Astrocyte (in vitro differentiated cells and primary cell): ENCODE results near the gene ITGB1BP2. TPM values are rescaled to one million over a fixed set of nuclear protein-coding genes. Genes with fewer than 3 reads are reported as not detected.
"Not testable (repeated sequence)": the region's sequence is repeated elsewhere in the genome, so short reads cannot be mapped to it uniquely, and the experiment has no call there.

Experiments used
- DNase-seq: peaks from one replicate; pipeline ENCODE4 v3.0.0-alpha.2; 2010; ENCODE audit warnings: low read depth
- FAIRE-seq: peaks from 2 replicates; lab custom pipeline; 2011; peaks lifted over from hg19 to GRCh38; lab: Jason Lieb, UNC
- H2AFZ ChIP-seq: 2 replicates; pipeline ENCODE4 v1.6.0; 2012; ENCODE audit warnings: low read depth, low read length, inconsistent platforms
- H3K27ac ChIP-seq: 2 replicates; pipeline ENCODE4 v1.5.1; 2011; ENCODE audit warnings: low read depth, low read length, inconsistent platforms
- H3K27me3 ChIP-seq: 2 replicates; pipeline ENCODE4 v1.6.0; 2011; ENCODE audit warnings: low read length, inconsistent platforms; ENCODE audit not compliant: insufficient read depth
- H3K36me3 ChIP-seq: 2 replicates; pipeline ENCODE4 v1.5.1; 2011; ENCODE audit warnings: low read length, inconsistent platforms; ENCODE audit not compliant: insufficient read depth
- H3K4me1 ChIP-seq: 2 replicates; pipeline ENCODE4 v1.5.1; 2011; ENCODE audit warnings: low read length, inconsistent platforms; ENCODE audit not compliant: insufficient read depth
- H3K4me2 ChIP-seq: 2 replicates; pipeline ENCODE4 v1.6.0; 2012; ENCODE audit warnings: low read length, inconsistent platforms
- H3K4me3 ChIP-seq: 2 replicates; pipeline ENCODE4 v1.5.1; 2011; ENCODE audit warnings: low read depth, mild to moderate bottlenecking, low read length, inconsistent platforms; ENCODE audit not compliant: insufficient read depth
- H3K79me2 ChIP-seq: 2 replicates; pipeline ENCODE4 v1.6.0; 2012; ENCODE audit warnings: mild to moderate bottlenecking, low read length, inconsistent platforms; ENCODE audit not compliant: insufficient read depth
- H3K9ac ChIP-seq: 2 replicates; pipeline ENCODE4 v1.6.0; 2012; ENCODE audit warnings: mild to moderate bottlenecking, low read length, inconsistent platforms
- H3K9me3 ChIP-seq: 2 replicates; pipeline ENCODE4 v1.5.1; 2012; ENCODE audit warnings: low read depth, mild to moderate bottlenecking, low read length, inconsistent platforms; ENCODE audit not compliant: insufficient read depth
- H4K20me1 ChIP-seq: 2 replicates; pipeline ENCODE4 v1.6.0; 2012; ENCODE audit warnings: low read length, inconsistent platforms; ENCODE audit not compliant: insufficient read depth
- H3K27ac Mint-ChIP-seq: one replicate; pipeline ENCODE4 v1.8.0; 2021; ENCODE audit warnings: mild to moderate bottlenecking, mixed read lengths; ENCODE audit not compliant: unreplicated experiment
- H3K27me3 Mint-ChIP-seq: one replicate; pipeline ENCODE4 v1.8.0; 2021; ENCODE audit warnings: low read depth, mixed read lengths; ENCODE audit not compliant: unreplicated experiment
- H3K36me3 Mint-ChIP-seq: one replicate; pipeline ENCODE4 v1.8.0; 2021; ENCODE audit warnings: low read depth, mixed read lengths; ENCODE audit not compliant: unreplicated experiment
- H3K4me1 Mint-ChIP-seq: one replicate; pipeline ENCODE4 v1.8.0; 2021; ENCODE audit warnings: low read depth, mixed read lengths; ENCODE audit not compliant: unreplicated experiment
- H3K4me3 Mint-ChIP-seq: one replicate; pipeline ENCODE4 v1.8.0; 2021; ENCODE audit warnings: mild to moderate bottlenecking, moderate library complexity, mixed read lengths; ENCODE audit not compliant: unreplicated experiment
- H3K9me3 Mint-ChIP-seq: one replicate; pipeline ENCODE4 v1.8.0; 2021; ENCODE audit warnings: mild to moderate bottlenecking, mixed read lengths; ENCODE audit not compliant: unreplicated experiment
- EZH2 ChIP-seq: IDR thresholded peaks from 2 replicates; pipeline ENCODE4 v1.6.1; 2012; ENCODE audit warnings: mild to moderate bottlenecking, low read length, inconsistent platforms; ENCODE audit not compliant: insufficient read depth
- total RNA-seq: library from RNA; stranded (reverse); gene quantifications from 2 replicates; pipeline ENCODE4 v1.2.1, GENCODE V29; 2021
- TF ChIP-seq, protein P1 (sequence below): IDR thresholded peaks from 2 replicates; pipeline ENCODE4 v1.5.1; 2011; ENCODE audit warnings: low read depth, mild to moderate bottlenecking, inconsistent platforms, low read length, moderate library complexity; ENCODE audit not compliant: insufficient read depth

The ITGB1BP2 gene
- total RNA-seq, 1 donor from 2014 or later: 3.2 TPM

DNA sequence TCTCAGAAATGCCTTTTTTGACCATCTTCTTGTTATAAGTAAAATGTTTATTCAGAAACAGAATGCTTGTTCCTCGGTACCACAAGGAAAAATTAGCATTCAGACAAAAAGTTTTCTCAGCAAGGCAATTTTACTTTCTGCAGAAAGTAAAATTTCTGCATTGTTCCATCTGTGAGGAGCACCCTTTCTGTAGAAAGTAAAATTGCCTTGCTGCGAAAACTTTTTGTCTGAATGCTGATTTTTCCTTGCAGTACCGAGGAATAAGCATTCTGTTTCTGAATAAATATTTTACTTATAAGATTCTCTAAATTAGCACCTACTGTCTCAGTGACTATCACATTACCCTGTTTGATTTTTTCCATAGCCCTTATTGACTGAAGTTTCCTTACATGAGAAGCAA, 24.8 kb downstream of the ITGB1BP2 start:
- H3K9me3 Mint-ChIP-seq: no peaks in the 10 kb centered on the region
- no peak overlapping the region for H3K4me2 ChIP-seq

DNA sequence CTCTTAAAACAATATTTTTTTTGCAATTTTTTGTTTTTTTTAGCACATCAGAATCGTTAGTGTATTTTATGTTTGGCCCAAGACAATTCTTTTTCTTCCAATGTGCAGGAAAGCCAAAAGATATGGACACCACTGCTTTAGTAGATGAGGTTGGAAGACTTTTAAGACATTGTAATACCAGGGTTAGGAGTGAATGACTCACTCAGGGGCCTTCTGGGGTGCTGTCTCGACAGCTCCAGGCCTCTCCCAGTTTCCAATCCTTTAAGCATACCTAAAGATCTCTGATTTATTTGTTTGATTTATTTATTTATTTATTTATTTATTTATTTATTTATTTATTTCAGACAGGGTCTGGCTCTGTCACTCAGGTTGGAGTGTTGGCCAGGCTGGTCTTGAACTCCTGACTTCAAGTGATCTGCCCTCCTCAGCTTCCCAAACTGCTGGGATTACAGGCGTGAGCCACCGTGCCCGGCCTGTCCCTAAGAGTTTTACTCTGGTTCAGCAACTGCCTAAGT, 47.7 kb downstream of the ITGB1BP2 start:
- not testable (repeated sequence) for H3K4me1 ChIP-seq, H3K9me3 ChIP-seq, H3K36me3 ChIP-seq, H3K4me1 Mint-ChIP-seq, H3K9ac ChIP-seq, H3K4me2 ChIP-seq, H3K27me3 ChIP-seq, H3K4me3 ChIP-seq, H3K9me3 Mint-ChIP-seq, H2AFZ ChIP-seq, DNase-seq, H3K27ac ChIP-seq, H4K20me1 ChIP-seq, H3K27me3 Mint-ChIP-seq, H3K27ac Mint-ChIP-seq, H3K36me3 Mint-ChIP-seq, H3K79me2 ChIP-seq, H3K4me3 Mint-ChIP-seq
- FAIRE-seq: peak; percentile 5

More for the DNA sequence above, 24.8 kb downstream of the ITGB1BP2 start:
- H3K9ac ChIP-seq: no peak overlapping the region
- no peaks in the 10 kb centered on the region for H3K4me1 Mint-ChIP-seq
- no peaks in the 10 kb centered on the region for H3K36me3 ChIP-seq
- DNase-seq (no peak), FAIRE-seq (no peak)
- peaks cover 12% of the 10 kb centered on the region for H3K36me3 Mint-ChIP-seq
- H4K20me1 ChIP-seq: no peaks in the 10 kb centered on the region
- no peak overlapping the region for H3K27ac ChIP-seq
- TF ChIP-seq, protein P1, sequence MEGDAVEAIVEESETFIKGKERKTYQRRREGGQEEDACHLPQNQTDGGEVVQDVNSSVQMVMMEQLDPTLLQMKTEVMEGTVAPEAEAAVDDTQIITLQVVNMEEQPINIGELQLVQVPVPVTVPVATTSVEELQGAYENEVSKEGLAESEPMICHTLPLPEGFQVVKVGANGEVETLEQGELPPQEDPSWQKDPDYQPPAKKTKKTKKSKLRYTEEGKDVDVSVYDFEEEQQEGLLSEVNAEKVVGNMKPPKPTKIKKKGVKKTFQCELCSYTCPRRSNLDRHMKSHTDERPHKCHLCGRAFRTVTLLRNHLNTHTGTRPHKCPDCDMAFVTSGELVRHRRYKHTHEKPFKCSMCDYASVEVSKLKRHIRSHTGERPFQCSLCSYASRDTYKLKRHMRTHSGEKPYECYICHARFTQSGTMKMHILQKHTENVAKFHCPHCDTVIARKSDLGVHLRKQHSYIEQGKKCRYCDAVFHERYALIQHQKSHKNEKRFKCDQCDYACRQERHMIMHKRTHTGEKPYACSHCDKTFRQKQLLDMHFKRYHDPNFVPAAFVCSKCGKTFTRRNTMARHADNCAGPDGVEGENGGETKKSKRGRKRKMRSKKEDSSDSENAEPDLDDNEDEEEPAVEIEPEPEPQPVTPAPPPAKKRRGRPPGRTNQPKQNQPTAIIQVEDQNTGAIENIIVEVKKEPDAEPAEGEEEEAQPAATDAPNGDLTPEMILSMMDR: no peak
- no peak for TF ChIP-seq EZH2
- no peaks in the 10 kb centered on the region for H3K27me3 Mint-ChIP-seq
- H3K9me3 ChIP-seq: no peaks in the 10 kb centered on the region
- no peak overlapping the region for H3K4me3 ChIP-seq
- no peak overlapping the region for H3K27ac Mint-ChIP-seq
- no peak overlapping the region for H2AFZ ChIP-seq
- H3K79me2 ChIP-seq: no peaks in the 10 kb centered on the region
- no peaks in the 10 kb centered on the region for H3K4me1 ChIP-seq
- no peaks in the 10 kb centered on the region for H3K27me3 ChIP-seq
- H3K4me3 Mint-ChIP-seq: no peak overlapping the region

DNA sequence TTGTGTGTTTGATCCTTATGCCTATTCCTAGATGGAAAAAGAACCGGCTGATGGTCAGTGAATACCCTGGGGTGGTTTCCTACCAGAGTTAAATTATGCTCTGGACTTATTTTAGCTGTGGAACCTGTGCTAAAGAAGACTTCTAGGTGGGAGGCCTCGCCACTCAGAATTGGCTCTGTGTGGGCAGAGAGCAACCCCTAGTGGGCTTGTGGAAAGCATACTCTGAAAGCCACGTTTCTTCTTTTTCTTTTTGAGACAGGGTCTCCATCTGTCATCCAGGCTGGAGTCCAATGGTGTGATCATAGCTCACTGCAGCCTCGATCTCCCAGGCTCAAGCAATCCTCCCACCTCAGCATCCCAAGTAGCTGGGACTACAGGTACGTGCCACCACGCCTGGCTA, 48.3 kb downstream of the ITGB1BP2 start:
- not testable (repeated sequence) for H3K36me3 Mint-ChIP-seq, H3K27me3 Mint-ChIP-seq, H3K79me2 ChIP-seq, H3K36me3 ChIP-seq, H3K9ac ChIP-seq, H2AFZ ChIP-seq, H3K27ac Mint-ChIP-seq, H3K9me3 Mint-ChIP-seq, H3K9me3 ChIP-seq, H3K4me1 ChIP-seq, H3K27me3 ChIP-seq, H3K4me1 Mint-ChIP-seq, H3K27ac ChIP-seq, H3K4me3 ChIP-seq, H4K20me1 ChIP-seq, DNase-seq, H3K4me2 ChIP-seq, FAIRE-seq, H3K4me3 Mint-ChIP-seq

GRCh38 chrX:71352439-71352838, 50.9 kb downstream of the ITGB1BP2 start:
- H3K36me3 ChIP-seq, H3K36me3 Mint-ChIP-seq, H4K20me1 ChIP-seq, FAIRE-seq, H3K27ac Mint-ChIP-seq, H3K9ac ChIP-seq, H3K9me3 ChIP-seq, H3K27me3 ChIP-seq, H3K4me3 ChIP-seq, H3K4me1 ChIP-seq, DNase-seq, H3K79me2 ChIP-seq, H3K4me3 Mint-ChIP-seq, H3K4me1 Mint-ChIP-seq, H3K27me3 Mint-ChIP-seq, H3K27ac ChIP-seq, H2AFZ ChIP-seq, H3K4me2 ChIP-seq, H3K9me3 Mint-ChIP-seq: not testable (repeated sequence)

Other genes with a start within 250 kb of the ITGB1BP2 start
- 70.8 and 76.6 TPM in 2 replicates for gene SNX12, start 233.4 kb upstream of the ITGB1BP2 start, total RNA-seq
- 13.7 and 15.0 TPM in 2 replicates for gene FOXO4, start 205.9 kb upstream of the ITGB1BP2 start, total RNA-seq
- not detected in 2 replicates for gene CXorf65, start 195.0 kb upstream of the ITGB1BP2 start, total RNA-seq
- 0.59 TPM in 1 of 2 replicates, not detected in the other for gene IL2RG, start 190.2 kb upstream of the ITGB1BP2 start, total RNA-seq
- gene MED12, start 183.2 kb upstream of the ITGB1BP2 start, total RNA-seq: 33.8 and 34.3 TPM in 2 replicates
- 0.84 and 0.93 TPM in 2 replicates for gene NLGN3, start 156.9 kb upstream of the ITGB1BP2 start, total RNA-seq
- not detected in 2 replicates for gene GJB1, start 78.5 kb upstream of the ITGB1BP2 start, total RNA-seq
- 48.0 and 51.2 TPM in 2 replicates for gene ZMYM3, start 47.6 kb upstream of the ITGB1BP2 start, total RNA-seq
- 330 and 343 TPM in 2 replicates for gene NONO, start 18.1 kb upstream of the ITGB1BP2 start, total RNA-seq
- gene TAF1, start 64.6 kb downstream of the ITGB1BP2 start, total RNA-seq: 23.3 and 24.8 TPM in 2 replicates
- gene OGT, start 231.4 kb downstream of the ITGB1BP2 start, total RNA-seq: 139 and 140 TPM in 2 replicates